MCF 10A (cell line): ENCODE measurements around the gene FCRL4. TPM values are rescaled to one million over a fixed set of nuclear protein-coding genes. Genes with fewer than 3 reads are reported as not detected.

Source experiments
- Bru-seq: library from RNA; stranded (reverse); fragments of 400-500 nt; gene quantifications from one replicate; lab custom pipeline; 2021; lab: Mats Ljungman, UMichigan
- BruChase-seq, 2 experiments: library from RNA; stranded (reverse); fragments of 400-500 nt; gene quantifications; one replicate each; lab custom pipeline; 2021; lab: Mats Ljungman, UMichigan
- BruUV-seq: library from RNA; stranded (reverse); fragments of 400-500 nt; replicated peaks from 2 replicates; lab custom pipeline; 2021; lab: Mats Ljungman, UMichigan
- CTCF ChIA-PET: fragments of 300-600 bp; sonication (Branson Sonifier 250); formaldehyde crosslinking; extraction: SDS; loops from one replicate; lab custom pipeline; 2021; ENCODE audit warnings: antibody characterized with exemption, inconsistent platforms; lab: Yijun Ruan, JAX
- POLR2A ChIA-PET: fragments of 300-600, 350-650 bp; sonication (Branson Sonifier 250); formaldehyde crosslinking; extraction: SDS; loops from one replicate; lab custom pipeline; 2020; ENCODE audit warnings: antibody characterized with exemption, inconsistent platforms; lab: Yijun Ruan, JAX
- DNase-seq: peaks from one replicate; pipeline ENCODE4 v3.0.0-alpha.2; 2018; ENCODE audit not compliant: unreplicated experiment
- H3K27ac Mint-ChIP-seq: one replicate; pipeline ENCODE4 v1.8.0; 2022; ENCODE audit warnings: mild to moderate bottlenecking, low read depth, mixed read lengths; ENCODE audit not compliant: unreplicated experiment
- H3K27me3 Mint-ChIP-seq: one replicate; pipeline ENCODE4 v1.8.0; 2022; ENCODE audit warnings: mixed read lengths; ENCODE audit not compliant: insufficient read depth, unreplicated experiment
- H3K36me3 Mint-ChIP-seq: one replicate; pipeline ENCODE4 v1.8.0; 2022; ENCODE audit warnings: mild to moderate bottlenecking, moderate library complexity, mixed read lengths; ENCODE audit not compliant: insufficient read depth, unreplicated experiment
- H3K4me1 Mint-ChIP-seq: one replicate; pipeline ENCODE4 v1.8.0; 2022; ENCODE audit warnings: mixed read lengths; ENCODE audit not compliant: insufficient read depth, unreplicated experiment
- H3K4me3 Mint-ChIP-seq: one replicate; pipeline ENCODE4 v1.8.0; 2022; ENCODE audit warnings: mild to moderate bottlenecking, moderate library complexity, mixed read lengths; ENCODE audit not compliant: unreplicated experiment
- H3K9me3 Mint-ChIP-seq: one replicate; pipeline ENCODE4 v1.8.0; 2022; ENCODE audit warnings: mixed read lengths; ENCODE audit not compliant: unreplicated experiment
- intact Hi-C: fragments of 100-400 bp; cut with micrococcal nuclease; formaldehyde crosslinking; loops from 2 replicates; pipeline ENCODE4 v1.14.1; 2022
- long read RNA-seq: library from polyadenylated mRNA; stranded (forward); transcript quantifications from one replicate; pipeline ENCODE4 v2.0.0, GENCODE V29; 2022
- total RNA-seq: library from RNA; stranded (reverse); gene quantifications from 2 replicates; pipeline ENCODE4 v1.2.3, GENCODE V29; 2022
- TF ChIP-seq, protein P1 (sequence below): fragments of 200-600 bp; IDR thresholded peaks from one replicate; pipeline ENCODE4 v1.8.0; 2022; ENCODE audit warnings: antibody characterized with exemption, mild to moderate bottlenecking; ENCODE audit not compliant: unreplicated experiment

The FCRL4 gene
- not detected in 2 replicates for total RNA-seq
- Bru-seq, nascent RNA = not detected
- BruChase-seq, experiment 1, labeled RNA remaining after a 6-hour chase = not detected
- BruChase-seq, experiment 2, labeled RNA remaining after a 2-hour chase = not detected
- long read RNA-seq = 0 reads

GRCh38 chr1:157597959-157598667 lies at the start of gene FCRL4:
TSS of gene FCRL4 (minus strand) at chr1:157598085. CDS start at chr1:157597944, 141 bp downstream.
- Mint-ChIP-seq H3K27me3 (peaks cover 58% of the 10 kb centered on the region), H3K4me3 (no peak within 1 kb of the TSS), H3K9me3 (no peaks in the 10 kb centered on the region), H3K36me3 (no peaks in the 10 kb centered on the region), H3K27ac (no peak within 1 kb of the TSS), H3K4me1 (no peaks in the 10 kb centered on the region)
- ChIA-PET POLR2A (no interaction called here), CTCF (interaction anchor here (3.1 kb wide), 1 partner anchor 18 kb away, joined by 15 read pairs; no protein-coding TSS in a partner anchor)
- TF ChIP-seq, protein P1, sequence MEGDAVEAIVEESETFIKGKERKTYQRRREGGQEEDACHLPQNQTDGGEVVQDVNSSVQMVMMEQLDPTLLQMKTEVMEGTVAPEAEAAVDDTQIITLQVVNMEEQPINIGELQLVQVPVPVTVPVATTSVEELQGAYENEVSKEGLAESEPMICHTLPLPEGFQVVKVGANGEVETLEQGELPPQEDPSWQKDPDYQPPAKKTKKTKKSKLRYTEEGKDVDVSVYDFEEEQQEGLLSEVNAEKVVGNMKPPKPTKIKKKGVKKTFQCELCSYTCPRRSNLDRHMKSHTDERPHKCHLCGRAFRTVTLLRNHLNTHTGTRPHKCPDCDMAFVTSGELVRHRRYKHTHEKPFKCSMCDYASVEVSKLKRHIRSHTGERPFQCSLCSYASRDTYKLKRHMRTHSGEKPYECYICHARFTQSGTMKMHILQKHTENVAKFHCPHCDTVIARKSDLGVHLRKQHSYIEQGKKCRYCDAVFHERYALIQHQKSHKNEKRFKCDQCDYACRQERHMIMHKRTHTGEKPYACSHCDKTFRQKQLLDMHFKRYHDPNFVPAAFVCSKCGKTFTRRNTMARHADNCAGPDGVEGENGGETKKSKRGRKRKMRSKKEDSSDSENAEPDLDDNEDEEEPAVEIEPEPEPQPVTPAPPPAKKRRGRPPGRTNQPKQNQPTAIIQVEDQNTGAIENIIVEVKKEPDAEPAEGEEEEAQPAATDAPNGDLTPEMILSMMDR = no peak
- DNase-seq = no peak
- BruUV-seq = no TSS peak
- intact Hi-C loops = no loop called here

DNA sequence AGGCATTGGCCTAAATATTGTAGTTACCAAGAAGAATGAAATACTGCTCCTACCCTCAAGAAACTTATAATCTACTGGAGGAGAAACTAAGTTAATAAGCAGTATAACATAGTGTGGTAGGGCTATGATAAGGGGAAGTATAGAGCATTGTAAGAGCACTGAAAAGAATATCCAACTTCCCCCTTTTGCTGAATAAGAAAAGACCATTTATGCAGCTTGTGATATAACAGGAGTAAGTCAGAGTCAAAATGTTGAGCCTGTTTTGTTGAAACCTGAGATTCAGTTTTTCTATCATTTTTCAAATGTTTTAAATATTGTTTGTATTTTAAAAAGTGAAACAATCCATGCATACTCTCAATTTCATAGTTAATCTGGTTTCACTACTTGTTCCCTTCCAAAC lies 48.3 kb upstream of the FCRL4 start:
- BruUV-seq = no TSS peak
- no peaks in the 10 kb centered on the region for H3K4me1 Mint-ChIP-seq
- DNase-seq = no peak
- no peak overlapping the region for H3K4me3 Mint-ChIP-seq
- intact Hi-C loops = no loop called here
- H3K27me3 Mint-ChIP-seq = peaks cover 60% of the 10 kb centered on the region
- ChIA-PET CTCF (interaction anchor here (0.7 kb wide), 1 partner anchor 229 kb away, joined by 3 read pairs; no protein-coding TSS in a partner anchor), POLR2A (no interaction called here)
- H3K9me3 Mint-ChIP-seq = no peaks in the 10 kb centered on the region
- no peak overlapping the region for H3K27ac Mint-ChIP-seq
- TF ChIP-seq, protein P1 = no peak
- no peaks in the 10 kb centered on the region for H3K36me3 Mint-ChIP-seq

GRCh38 chr1:157641177-157641576 lies 43.3 kb upstream of the FCRL4 start:
- Mint-ChIP-seq H3K36me3 (no peaks in the 10 kb centered on the region), H3K4me1 (no peaks in the 10 kb centered on the region), H3K27me3 (peaks cover 64% of the 10 kb centered on the region), H3K27ac (no peak overlapping the region), H3K9me3 (no peaks in the 10 kb centered on the region), H3K4me3 (no peak overlapping the region)
- intact Hi-C loops = no loop called here
- POLR2A ChIA-PET = no interaction called here
- no TSS peak for BruUV-seq
- no peak for DNase-seq
- CTCF ChIA-PET = interaction anchor here (0.7 to 2.2 kb wide), 4 partner anchors 50 to 781 kb away, joined by 3 to 5 read pairs (median 4); no protein-coding TSS in a partner anchor
- TF ChIP-seq, protein P1 = no peak

DNA sequence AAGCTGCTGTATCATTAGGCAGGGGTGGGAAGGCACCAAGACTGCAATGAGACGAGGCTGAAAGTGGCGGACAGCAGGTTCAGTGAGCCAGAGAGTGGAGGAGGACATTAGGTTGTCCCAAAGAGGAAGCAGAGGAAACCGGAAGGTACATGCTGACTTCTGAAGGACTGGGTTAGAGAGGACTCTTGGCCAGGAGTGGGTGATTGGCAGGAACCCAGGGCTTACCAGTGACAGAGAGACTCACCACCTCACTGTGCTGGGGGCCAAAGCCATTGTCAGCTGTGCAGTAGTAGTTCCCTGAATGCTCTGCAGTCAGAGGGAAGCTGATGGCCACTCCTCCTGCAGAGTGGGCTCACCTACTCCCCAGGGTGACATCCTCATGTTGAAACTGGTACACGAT lies 41.9 kb upstream of the FCRL4 start:
- Mint-ChIP-seq H3K4me3 (no peak overlapping the region), H3K36me3 (no peaks in the 10 kb centered on the region), H3K4me1 (no peaks in the 10 kb centered on the region), H3K27me3 (peaks cover 62% of the 10 kb centered on the region), H3K27ac (no peak overlapping the region), H3K9me3 (no peaks in the 10 kb centered on the region)
- TF ChIP-seq, protein P1 = no peak
- ChIA-PET POLR2A (no interaction called here), CTCF (interaction anchor here (0.6 to 2.2 kb wide), 5 partner anchors 26 to 534 kb away, joined by 3 to 8 read pairs (median 4); no protein-coding TSS in a partner anchor)
- intact Hi-C loops = no loop called here
- no TSS peak for BruUV-seq
- no peak for DNase-seq
